WTC11 (cell line): ENCODE data around the gene DOK1. TPM values are rescaled to one million over a fixed set of nuclear protein-coding genes. Genes with fewer than 3 reads are reported as not detected.

Experiments
- ATAC-seq: fragments of 200-7000 bp; cut with Tn5 transposase; 2 replicates; pipeline ENCODE4 v1.10.0; 2021; ENCODE audit warnings: mild to moderate bottlenecking, moderate library complexity
- CTCF ChIA-PET: fragments of 300-600 bp; sonication (Branson Sonifier 250); formaldehyde crosslinking; loops from one replicate; lab custom pipeline; 2021; ENCODE audit warnings: antibody characterized with exemption; lab: Charles Lee
- POLR2A ChIA-PET: fragments of 350-600 bp; sonication (Branson Sonifier 250); formaldehyde crosslinking; loops from one replicate; lab custom pipeline; 2021; ENCODE audit warnings: antibody characterized with exemption; lab: Charles Lee
- DNase-seq: peaks from one replicate; pipeline ENCODE4 v3.0.0; 2021; ENCODE audit warnings: low spot score
- H3K27ac Mint-ChIP-seq: 2 replicates; pipeline ENCODE4 v1.8.0; 2021; ENCODE audit warnings: mixed read lengths
- H3K27me3 Mint-ChIP-seq: 2 replicates; pipeline ENCODE4 v1.8.0; 2021; ENCODE audit warnings: low read depth, mild to moderate bottlenecking, moderate library complexity, mixed read lengths
- H3K36me3 Mint-ChIP-seq: 2 replicates; pipeline ENCODE4 v1.8.0; 2021; ENCODE audit warnings: mixed read lengths
- H3K4me1 Mint-ChIP-seq: 2 replicates; pipeline ENCODE4 v1.8.0; 2022; ENCODE audit warnings: mixed read lengths
- H3K4me3 Mint-ChIP-seq: 2 replicates; pipeline ENCODE4 v1.8.0; 2021; ENCODE audit warnings: mild to moderate bottlenecking, moderate library complexity, mixed read lengths
- H3K9me3 Mint-ChIP-seq: 2 replicates; pipeline ENCODE4 v1.8.0; 2021; ENCODE audit warnings: mixed read lengths
- CREB1 ChIP-seq: sonication (generic); formaldehyde crosslinking; IDR thresholded peaks from 2 replicates; pipeline ENCODE4 v1.8.0; 2023; ENCODE audit warnings: mild to moderate bottlenecking, missing genetic modification reagents
- CREM ChIP-seq: sonication (generic); formaldehyde crosslinking; IDR thresholded peaks from 2 replicates; pipeline ENCODE4 v1.8.1; 2022; ENCODE audit warnings: mild to moderate bottlenecking, missing genetic modification reagents, moderate library complexity
- ELF4 ChIP-seq: sonication (generic); formaldehyde crosslinking; IDR thresholded peaks from 2 replicates; pipeline ENCODE4 v1.8.1; 2022; ENCODE audit warnings: low read depth, mild to moderate bottlenecking, moderate library complexity, missing genetic modification reagents
- FOXK1 ChIP-seq: sonication (generic); formaldehyde crosslinking; IDR thresholded peaks from 2 replicates; pipeline ENCODE4 v1.8.0; 2022; ENCODE audit warnings: mild to moderate bottlenecking, moderate library complexity, missing genetic modification reagents
- GABPB1 ChIP-seq: sonication (generic); formaldehyde crosslinking; IDR thresholded peaks from 2 replicates; pipeline ENCODE4 v1.8.1; 2023; ENCODE audit warnings: mild to moderate bottlenecking, missing genetic modification reagents
- IRF2 ChIP-seq: sonication (generic); formaldehyde crosslinking; IDR thresholded peaks from 2 replicates; pipeline ENCODE4 v1.8.0; 2022; ENCODE audit warnings: low read depth, missing genetic modification reagents, borderline replicate concordance
- JUN ChIP-seq: sonication (generic); formaldehyde crosslinking; IDR thresholded peaks from 2 replicates; pipeline ENCODE4 v1.8.0; 2023; ENCODE audit warnings: mild to moderate bottlenecking, missing genetic modification reagents
- MXD4 ChIP-seq: fragments of 250-450 bp; sonication (Bioruptor Pico); IDR thresholded peaks from 2 replicates; pipeline ENCODE4 v1.8.0; 2021; ENCODE audit warnings: mild to moderate bottlenecking, moderate library complexity, borderline replicate concordance
- NR3C1 ChIP-seq: sonication (generic); formaldehyde crosslinking; conservative IDR thresholded peaks from 2 replicates; pipeline ENCODE4 v1.8.1; 2023; ENCODE audit warnings: low read depth, mild to moderate bottlenecking, missing genetic modification reagents
- SMAD3 ChIP-seq: sonication (generic); formaldehyde crosslinking; IDR thresholded peaks from 2 replicates; pipeline ENCODE4 v1.8.0; 2022; ENCODE audit warnings: missing genetic modification reagents, mild to moderate bottlenecking, borderline replicate concordance
- TEAD1 ChIP-seq: sonication (generic); formaldehyde crosslinking; IDR thresholded peaks from 2 replicates; pipeline ENCODE4 v1.8.0; 2022; ENCODE audit warnings: mild to moderate bottlenecking, missing genetic modification reagents
- TP53 ChIP-seq: sonication (generic); formaldehyde crosslinking; IDR thresholded peaks from 2 replicates; pipeline ENCODE4 v1.8.1; 2023; ENCODE audit warnings: mild to moderate bottlenecking, missing genetic modification reagents
- ZNF317 ChIP-seq: sonication (generic); formaldehyde crosslinking; IDR thresholded peaks from 2 replicates; pipeline ENCODE4 v1.8.1; 2023; ENCODE audit warnings: low read depth, mild to moderate bottlenecking, moderate library complexity, missing genetic modification reagents, borderline replicate concordance
- ZNF396 ChIP-seq: fragments of 250-450 bp; sonication (Bioruptor Pico); IDR thresholded peaks from 2 replicates; pipeline ENCODE4 v1.8.0; 2021; ENCODE audit warnings: mild to moderate bottlenecking, moderate library complexity, borderline replicate concordance
- ZNF416 ChIP-seq: fragments of 250-450 bp; sonication (Bioruptor Pico); IDR thresholded peaks from 2 replicates; pipeline ENCODE4 v1.9.0; 2021; ENCODE audit warnings: mild to moderate bottlenecking, inconsistent platforms
- total RNA-seq: library from RNA; stranded (reverse); gene quantifications from 3 replicates; pipeline ENCODE4 v1.2.3, GENCODE V29; 2021
- TF ChIP-seq, protein P1 (sequence below): fragments of 200-600 bp; IDR thresholded peaks from 2 replicates; pipeline ENCODE4 v1.8.0; 2022; ENCODE audit warnings: antibody characterized with exemption
- TF ChIP-seq, protein P2 (sequence below): fragments of 250-450 bp; sonication (Bioruptor Pico); IDR thresholded peaks from 2 replicates; pipeline ENCODE4 v1.8.0; 2021; ENCODE audit warnings: mild to moderate bottlenecking
- TF ChIP-seq, protein P3 (sequence below): sonication (generic); formaldehyde crosslinking; IDR thresholded peaks from 2 replicates; pipeline ENCODE4 v1.8.1; 2022; ENCODE audit warnings: low read depth, mild to moderate bottlenecking, moderate library complexity, missing genetic modification reagents, borderline replicate concordance
- TF ChIP-seq, protein P4 (sequence below): sonication (generic); formaldehyde crosslinking; IDR thresholded peaks from 2 replicates; pipeline ENCODE4 v1.8.1; 2023; ENCODE audit warnings: mild to moderate bottlenecking, missing genetic modification reagents
- TF ChIP-seq, protein P5 (sequence below): sonication (generic); formaldehyde crosslinking; IDR thresholded peaks from 2 replicates; pipeline ENCODE4 v1.8.1; 2022; ENCODE audit warnings: mild to moderate bottlenecking, moderate library complexity, missing genetic modification reagents
- TF ChIP-seq, protein P6 (sequence below): sonication (generic); formaldehyde crosslinking; IDR thresholded peaks from 2 replicates; pipeline ENCODE4 v1.8.0; 2023; ENCODE audit warnings: mild to moderate bottlenecking, missing genetic modification reagents
- TF ChIP-seq, protein P7 (sequence below): fragments of 250-450 bp; sonication (Bioruptor Pico); IDR thresholded peaks from 2 replicates; pipeline ENCODE4 v1.9.0; 2021; ENCODE audit warnings: mild to moderate bottlenecking, borderline replicate concordance

DOK1 gene
- total RNA-seq, 1 experiment from 2014 or later: 15.9 TPM

DNA sequence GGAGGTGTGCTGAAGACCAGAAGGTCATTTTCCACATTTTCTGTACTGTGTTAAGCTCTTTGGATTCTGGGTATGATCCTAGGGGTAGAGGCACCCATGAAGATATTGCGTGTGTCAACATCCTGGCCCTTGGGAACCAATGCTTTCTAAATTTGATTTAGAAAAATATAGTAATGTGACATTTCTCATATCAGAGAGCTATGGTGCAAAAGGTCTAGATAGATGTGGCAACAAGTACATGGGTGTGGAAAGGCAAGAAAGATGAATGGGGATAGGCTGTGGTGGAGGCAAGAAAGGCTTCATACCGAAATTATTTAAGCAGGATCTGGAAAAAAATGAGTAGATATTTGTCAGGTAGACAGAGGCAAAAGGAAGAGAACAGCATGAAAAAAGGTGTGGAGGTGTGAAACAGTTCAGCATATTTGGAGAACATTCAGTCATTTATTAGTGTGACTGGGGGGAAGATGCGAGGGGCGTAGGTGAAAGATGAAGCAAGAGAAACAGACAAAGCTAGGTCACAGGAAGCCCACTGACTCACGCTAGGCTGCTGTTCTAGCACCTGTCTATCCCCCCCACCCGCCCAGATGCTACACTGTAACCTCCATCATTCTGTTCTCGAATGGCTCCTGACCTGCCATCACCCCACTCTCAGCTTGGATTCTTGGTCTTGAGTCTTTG is 11.7 kb downstream of the DOK1 start:
- TF ChIP-seq ZNF317 (no peak), IRF2 (CRISPR knock-in tag) (no peak), JUN (CRISPR knock-in tag) (no peak), ZNF416 (CRISPR knock-in tag) (no peak), ELF4 (CRISPR knock-in tag) (no peak), TEAD1 (CRISPR knock-in tag) (no peak)
- TF ChIP-seq, protein P1, sequence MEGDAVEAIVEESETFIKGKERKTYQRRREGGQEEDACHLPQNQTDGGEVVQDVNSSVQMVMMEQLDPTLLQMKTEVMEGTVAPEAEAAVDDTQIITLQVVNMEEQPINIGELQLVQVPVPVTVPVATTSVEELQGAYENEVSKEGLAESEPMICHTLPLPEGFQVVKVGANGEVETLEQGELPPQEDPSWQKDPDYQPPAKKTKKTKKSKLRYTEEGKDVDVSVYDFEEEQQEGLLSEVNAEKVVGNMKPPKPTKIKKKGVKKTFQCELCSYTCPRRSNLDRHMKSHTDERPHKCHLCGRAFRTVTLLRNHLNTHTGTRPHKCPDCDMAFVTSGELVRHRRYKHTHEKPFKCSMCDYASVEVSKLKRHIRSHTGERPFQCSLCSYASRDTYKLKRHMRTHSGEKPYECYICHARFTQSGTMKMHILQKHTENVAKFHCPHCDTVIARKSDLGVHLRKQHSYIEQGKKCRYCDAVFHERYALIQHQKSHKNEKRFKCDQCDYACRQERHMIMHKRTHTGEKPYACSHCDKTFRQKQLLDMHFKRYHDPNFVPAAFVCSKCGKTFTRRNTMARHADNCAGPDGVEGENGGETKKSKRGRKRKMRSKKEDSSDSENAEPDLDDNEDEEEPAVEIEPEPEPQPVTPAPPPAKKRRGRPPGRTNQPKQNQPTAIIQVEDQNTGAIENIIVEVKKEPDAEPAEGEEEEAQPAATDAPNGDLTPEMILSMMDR: no peak
- TF ChIP-seq, protein P2, sequence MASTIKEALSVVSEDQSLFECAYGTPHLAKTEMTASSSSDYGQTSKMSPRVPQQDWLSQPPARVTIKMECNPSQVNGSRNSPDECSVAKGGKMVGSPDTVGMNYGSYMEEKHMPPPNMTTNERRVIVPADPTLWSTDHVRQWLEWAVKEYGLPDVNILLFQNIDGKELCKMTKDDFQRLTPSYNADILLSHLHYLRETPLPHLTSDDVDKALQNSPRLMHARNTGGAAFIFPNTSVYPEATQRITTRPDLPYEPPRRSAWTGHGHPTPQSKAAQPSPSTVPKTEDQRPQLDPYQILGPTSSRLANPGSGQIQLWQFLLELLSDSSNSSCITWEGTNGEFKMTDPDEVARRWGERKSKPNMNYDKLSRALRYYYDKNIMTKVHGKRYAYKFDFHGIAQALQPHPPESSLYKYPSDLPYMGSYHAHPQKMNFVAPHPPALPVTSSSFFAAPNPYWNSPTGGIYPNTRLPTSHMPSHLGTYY (CRISPR knock-in tag): no peak
- TF ChIP-seq, protein P3, sequence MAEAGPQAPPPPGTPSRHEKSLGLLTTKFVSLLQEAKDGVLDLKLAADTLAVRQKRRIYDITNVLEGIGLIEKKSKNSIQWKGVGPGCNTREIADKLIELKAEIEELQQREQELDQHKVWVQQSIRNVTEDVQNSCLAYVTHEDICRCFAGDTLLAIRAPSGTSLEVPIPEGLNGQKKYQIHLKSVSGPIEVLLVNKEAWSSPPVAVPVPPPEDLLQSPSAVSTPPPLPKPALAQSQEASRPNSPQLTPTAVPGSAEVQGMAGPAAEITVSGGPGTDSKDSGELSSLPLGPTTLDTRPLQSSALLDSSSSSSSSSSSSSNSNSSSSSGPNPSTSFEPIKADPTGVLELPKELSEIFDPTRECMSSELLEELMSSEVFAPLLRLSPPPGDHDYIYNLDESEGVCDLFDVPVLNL: no peak
- H3K4me1 Mint-ChIP-seq: no peaks in the 10 kb centered on the region
- H3K9me3 Mint-ChIP-seq: no peaks in the 10 kb centered on the region
- H3K36me3 Mint-ChIP-seq: no peaks in the 10 kb centered on the region
- H3K27me3 Mint-ChIP-seq: peaks cover 45% of the 10 kb centered on the region
- ChIA-PET POLR2A (no interaction called here), CTCF (interaction anchor here (1.4 kb wide), 1 partner anchor 21 kb away, joined by 4 read pairs; no protein-coding TSS in a partner anchor)
- DNase-seq (no peak), ATAC-seq (no peak)
- H3K27ac Mint-ChIP-seq: no peak overlapping the region
- no peak overlapping the region for H3K4me3 Mint-ChIP-seq

DNA sequence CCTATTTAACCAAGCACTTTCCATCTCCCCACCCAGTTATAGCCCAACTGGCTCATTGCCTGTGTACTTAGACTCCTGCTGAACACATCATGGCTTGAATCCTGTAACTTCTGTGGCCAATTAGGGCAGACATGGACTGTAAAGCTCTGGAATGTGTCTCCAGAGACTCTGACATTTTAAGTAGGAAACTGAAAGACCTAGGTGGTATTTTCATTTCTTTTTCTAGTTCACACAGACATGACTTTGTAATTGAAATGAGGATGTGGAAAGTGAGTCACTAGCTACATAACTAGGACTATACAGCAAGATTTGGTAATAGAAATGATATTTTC is 12.2 kb downstream of the DOK1 start:
- Mint-ChIP-seq H3K27me3 (peaks cover 40% of the 10 kb centered on the region), H3K4me3 (no peak overlapping the region), H3K27ac (no peak overlapping the region), H3K4me1 (no peaks in the 10 kb centered on the region), H3K9me3 (no peaks in the 10 kb centered on the region), H3K36me3 (no peaks in the 10 kb centered on the region)
- ATAC-seq: no peak
- ChIA-PET POLR2A (no interaction called here), CTCF (interaction anchor here (1.0 to 1.4 kb wide), 2 partner anchors 11 to 21 kb away, joined by 3 to 4 read pairs; no protein-coding TSS in a partner anchor)
- DNase-seq: no peak
- TF ChIP-seq NR3C1 (no peak), CREB1 (CRISPR knock-in tag) (no peak), MXD4 (CRISPR knock-in tag) (no peak), CREM (no peak), ZNF396 (no peak), TEAD1 (CRISPR knock-in tag) (no peak), TP53 (no peak), GABPB1 (no peak), SMAD3 (no peak), FOXK1 (CRISPR knock-in tag) (no peak)
- TF ChIP-seq, protein P4, sequence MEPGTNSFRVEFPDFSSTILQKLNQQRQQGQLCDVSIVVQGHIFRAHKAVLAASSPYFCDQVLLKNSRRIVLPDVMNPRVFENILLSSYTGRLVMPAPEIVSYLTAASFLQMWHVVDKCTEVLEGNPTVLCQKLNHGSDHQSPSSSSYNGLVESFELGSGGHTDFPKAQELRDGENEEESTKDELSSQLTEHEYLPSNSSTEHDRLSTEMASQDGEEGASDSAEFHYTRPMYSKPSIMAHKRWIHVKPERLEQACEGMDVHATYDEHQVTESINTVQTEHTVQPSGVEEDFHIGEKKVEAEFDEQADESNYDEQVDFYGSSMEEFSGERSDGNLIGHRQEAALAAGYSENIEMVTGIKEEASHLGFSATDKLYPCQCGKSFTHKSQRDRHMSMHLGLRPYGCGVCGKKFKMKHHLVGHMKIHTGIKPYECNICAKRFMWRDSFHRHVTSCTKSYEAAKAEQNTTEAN (CRISPR knock-in tag): no peak
- TF ChIP-seq, protein P5, sequence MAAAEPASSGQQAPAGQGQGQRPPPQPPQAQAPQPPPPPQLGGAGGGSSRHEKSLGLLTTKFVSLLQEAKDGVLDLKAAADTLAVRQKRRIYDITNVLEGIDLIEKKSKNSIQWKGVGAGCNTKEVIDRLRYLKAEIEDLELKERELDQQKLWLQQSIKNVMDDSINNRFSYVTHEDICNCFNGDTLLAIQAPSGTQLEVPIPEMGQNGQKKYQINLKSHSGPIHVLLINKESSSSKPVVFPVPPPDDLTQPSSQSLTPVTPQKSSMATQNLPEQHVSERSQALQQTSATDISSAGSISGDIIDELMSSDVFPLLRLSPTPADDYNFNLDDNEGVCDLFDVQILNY (CRISPR knock-in tag): no peak
- TF ChIP-seq, protein P6, sequence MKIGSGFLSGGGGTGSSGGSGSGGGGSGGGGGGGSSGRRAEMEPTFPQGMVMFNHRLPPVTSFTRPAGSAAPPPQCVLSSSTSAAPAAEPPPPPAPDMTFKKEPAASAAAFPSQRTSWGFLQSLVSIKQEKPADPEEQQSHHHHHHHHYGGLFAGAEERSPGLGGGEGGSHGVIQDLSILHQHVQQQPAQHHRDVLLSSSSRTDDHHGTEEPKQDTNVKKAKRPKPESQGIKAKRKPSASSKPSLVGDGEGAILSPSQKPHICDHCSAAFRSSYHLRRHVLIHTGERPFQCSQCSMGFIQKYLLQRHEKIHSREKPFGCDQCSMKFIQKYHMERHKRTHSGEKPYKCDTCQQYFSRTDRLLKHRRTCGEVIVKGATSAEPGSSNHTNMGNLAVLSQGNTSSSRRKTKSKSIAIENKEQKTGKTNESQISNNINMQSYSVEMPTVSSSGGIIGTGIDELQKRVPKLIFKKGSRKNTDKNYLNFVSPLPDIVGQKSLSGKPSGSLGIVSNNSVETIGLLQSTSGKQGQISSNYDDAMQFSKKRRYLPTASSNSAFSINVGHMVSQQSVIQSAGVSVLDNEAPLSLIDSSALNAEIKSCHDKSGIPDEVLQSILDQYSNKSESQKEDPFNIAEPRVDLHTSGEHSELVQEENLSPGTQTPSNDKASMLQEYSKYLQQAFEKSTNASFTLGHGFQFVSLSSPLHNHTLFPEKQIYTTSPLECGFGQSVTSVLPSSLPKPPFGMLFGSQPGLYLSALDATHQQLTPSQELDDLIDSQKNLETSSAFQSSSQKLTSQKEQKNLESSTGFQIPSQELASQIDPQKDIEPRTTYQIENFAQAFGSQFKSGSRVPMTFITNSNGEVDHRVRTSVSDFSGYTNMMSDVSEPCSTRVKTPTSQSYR (CRISPR knock-in tag): no peak
- TF ChIP-seq, protein P7, sequence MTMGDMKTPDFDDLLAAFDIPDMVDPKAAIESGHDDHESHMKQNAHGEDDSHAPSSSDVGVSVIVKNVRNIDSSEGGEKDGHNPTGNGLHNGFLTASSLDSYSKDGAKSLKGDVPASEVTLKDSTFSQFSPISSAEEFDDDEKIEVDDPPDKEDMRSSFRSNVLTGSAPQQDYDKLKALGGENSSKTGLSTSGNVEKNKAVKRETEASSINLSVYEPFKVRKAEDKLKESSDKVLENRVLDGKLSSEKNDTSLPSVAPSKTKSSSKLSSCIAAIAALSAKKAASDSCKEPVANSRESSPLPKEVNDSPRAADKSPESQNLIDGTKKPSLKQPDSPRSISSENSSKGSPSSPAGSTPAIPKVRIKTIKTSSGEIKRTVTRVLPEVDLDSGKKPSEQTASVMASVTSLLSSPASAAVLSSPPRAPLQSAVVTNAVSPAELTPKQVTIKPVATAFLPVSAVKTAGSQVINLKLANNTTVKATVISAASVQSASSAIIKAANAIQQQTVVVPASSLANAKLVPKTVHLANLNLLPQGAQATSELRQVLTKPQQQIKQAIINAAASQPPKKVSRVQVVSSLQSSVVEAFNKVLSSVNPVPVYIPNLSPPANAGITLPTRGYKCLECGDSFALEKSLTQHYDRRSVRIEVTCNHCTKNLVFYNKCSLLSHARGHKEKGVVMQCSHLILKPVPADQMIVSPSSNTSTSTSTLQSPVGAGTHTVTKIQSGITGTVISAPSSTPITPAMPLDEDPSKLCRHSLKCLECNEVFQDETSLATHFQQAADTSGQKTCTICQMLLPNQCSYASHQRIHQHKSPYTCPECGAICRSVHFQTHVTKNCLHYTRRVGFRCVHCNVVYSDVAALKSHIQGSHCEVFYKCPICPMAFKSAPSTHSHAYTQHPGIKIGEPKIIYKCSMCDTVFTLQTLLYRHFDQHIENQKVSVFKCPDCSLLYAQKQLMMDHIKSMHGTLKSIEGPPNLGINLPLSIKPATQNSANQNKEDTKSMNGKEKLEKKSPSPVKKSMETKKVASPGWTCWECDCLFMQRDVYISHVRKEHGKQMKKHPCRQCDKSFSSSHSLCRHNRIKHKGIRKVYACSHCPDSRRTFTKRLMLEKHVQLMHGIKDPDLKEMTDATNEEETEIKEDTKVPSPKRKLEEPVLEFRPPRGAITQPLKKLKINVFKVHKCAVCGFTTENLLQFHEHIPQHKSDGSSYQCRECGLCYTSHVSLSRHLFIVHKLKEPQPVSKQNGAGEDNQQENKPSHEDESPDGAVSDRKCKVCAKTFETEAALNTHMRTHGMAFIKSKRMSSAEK: no peak
